GM19324 (cell line): ENCODE data around the gene C2CD4D.

Source experiments
- ATAC-seq: cut with Tn5 transposase; IDR thresholded peaks from one replicate; pipeline ENCODE4 v1.9.1; 2021; ENCODE audit warnings: mild to moderate bottlenecking, moderate library complexity; ENCODE audit not compliant: unreplicated experiment, low FRiP score

C2CD4D gene

DNA sequence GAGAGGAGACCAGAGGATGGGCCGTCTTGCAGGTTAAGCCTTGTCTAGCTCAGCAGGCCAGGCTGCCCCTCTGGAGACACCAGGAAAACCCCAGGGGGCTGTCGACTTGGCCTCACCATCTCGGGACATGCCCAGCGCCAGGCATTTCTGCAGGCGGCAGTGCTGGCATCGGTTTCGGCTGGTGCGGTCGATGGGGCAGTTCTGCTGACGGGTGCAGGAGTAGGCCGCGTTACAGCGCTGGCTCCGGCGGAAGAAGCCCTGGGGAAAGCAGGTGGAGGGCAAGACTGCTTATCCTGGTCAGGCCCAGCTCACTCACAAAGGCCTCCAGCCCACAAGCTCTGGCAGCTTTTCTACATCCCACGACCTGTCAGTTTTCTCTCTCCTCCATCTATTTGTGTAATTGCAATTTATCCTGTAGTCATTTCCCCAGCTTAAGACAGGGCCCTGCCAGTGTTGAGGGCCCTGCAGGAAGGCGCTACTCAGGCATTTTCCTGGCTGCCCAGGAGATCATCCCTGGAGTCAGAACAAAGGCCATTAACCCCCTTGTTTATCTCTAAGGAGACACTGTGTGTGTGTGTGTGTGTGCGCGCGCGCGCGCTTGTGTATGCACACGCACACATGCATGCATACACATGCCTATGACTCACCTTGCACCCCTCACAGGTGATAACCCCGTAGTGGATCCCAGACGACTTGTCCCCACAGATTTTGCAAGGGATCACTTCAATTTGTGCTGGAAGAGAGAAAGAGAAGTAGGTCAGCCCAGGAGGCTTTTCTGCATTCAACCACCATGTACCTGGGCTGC, 22.9 kb downstream of the C2CD4D start:
- no peak for ATAC-seq

GRCh38 chr1:151815716-151816327, 23.8 kb downstream of the C2CD4D start:
- ATAC-seq: no peak

- no peak for ATAC-seq
These were observed 24.6 kb downstream of the C2CD4D start for GRCh38 chr1:151814971-151815545.

DNA sequence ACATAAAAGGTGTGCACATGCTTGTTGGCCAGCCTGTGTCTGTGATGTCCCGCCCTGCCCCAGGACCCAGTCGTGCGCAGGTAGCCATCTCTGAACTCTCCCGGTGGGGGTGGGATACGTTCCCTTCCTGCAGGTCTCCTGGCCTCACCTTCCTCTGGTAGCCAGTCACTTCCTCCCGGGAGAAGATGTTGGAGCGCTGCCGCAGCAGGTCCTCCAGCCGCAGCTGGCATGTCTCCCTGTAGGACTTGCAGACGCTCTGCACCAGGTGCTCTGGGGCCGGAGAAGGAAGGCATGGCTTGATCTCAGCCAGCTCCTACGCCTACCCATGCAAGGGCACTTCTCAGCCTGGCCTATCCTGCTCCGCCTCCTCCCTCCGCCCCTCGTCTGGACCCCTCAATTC, 25.2 kb downstream of the C2CD4D start:
- no peak for ATAC-seq

DNA sequence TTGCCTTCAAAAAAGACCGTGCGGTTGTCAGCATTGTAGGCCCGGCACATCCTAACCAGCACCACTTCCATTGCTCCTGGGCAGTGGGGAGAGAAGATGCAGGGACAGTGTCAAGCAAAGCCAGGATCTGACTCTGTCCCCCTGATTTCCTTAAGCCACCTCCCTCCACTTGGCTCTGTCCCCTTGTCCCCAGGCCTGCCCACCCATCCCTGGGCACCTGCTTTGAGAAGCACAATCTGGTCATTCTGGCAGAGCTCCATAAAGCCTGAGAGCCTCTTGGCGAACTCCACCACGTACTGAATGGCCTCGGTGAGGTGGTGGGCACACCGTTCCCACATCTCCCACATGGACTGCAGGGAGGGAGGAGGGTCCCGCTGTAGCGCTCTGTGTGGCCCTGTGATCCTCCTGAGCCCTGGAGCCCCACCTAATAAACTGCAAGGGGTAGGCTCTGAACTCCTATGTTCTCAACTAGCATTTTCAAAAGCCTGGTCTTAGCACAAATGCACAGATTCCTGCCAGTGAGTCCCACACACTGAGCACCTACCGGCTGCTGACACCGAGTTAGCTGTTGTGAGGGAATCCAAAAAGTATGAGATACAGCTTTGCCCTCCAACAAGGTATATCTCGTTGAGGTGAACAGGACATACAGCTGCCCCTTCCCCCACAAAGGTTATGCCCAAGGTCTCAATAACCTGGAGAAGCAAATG, 26.2 kb downstream of the C2CD4D start:
- no peak for ATAC-seq

DNA sequence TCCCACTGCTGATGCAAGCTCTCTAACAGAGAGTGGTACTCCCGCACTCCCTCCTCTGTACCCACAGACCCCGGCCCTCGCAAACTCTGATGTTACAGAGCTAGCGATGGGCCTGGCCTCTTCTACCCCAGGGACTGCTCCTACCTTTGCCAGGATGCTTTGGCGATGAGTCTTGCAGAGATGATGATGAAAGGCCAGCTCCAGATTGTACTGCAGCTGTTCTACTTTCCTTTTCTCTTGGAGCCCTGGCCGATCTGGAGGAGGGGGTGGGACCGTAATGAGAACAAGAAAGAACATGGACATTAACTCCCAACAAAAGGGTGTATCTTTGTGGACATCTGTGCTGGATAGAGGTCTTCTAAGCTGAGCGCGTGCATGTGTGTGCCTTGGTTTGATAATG, 28.4 kb downstream of the C2CD4D start:
- ATAC-seq: no peak

DNA sequence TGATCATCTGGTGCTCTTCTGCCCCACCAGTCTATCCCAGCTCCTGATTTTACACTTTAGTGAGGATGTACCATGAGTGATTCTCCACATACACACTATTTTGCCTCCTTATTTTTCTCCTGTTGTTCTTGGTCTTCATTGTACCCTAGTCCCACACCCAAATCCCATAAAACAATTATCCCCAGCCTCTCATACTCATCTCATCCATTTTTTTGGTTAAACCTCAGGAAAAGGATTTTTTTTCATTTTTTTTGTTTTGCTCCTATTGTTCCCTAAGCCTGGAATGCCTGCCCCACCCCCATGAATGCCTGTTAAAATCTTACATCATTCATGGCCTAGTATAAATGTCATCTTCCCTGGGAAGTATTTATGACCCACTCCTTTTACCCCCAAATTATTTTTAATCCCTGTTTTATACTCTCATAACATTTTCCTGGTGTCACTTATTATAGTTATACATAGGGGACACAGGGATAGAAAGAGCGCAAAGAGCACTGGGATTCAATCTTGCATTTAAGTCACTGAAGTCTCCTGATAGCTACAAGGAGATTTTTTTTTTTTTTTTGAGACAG, 29.5 kb downstream of the C2CD4D start:
- no peak for ATAC-seq

- no peak for ATAC-seq
These were observed 30.2 kb downstream of the C2CD4D start for GRCh38 chr1:151809290-151809984.

DNA sequence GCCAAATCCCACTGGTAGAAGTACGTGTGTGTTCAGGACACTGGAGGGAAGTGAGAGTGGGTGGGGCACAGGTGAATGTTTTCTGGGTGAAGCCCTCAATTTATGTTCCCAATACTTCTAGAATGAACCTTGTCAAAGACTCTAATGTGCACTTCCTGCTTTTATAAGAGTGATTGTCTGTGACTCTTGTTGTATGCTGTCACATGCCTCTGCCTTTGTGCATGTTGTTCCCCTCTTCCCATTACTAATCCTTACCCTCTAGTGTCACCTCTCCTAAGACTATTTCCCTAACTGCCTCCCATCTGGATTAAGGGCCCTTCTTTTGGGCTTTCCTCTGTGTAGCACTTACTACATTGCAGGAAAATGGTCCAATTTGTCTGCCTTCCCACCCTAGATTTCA, 31.9 kb downstream of the C2CD4D start:
- no peak for ATAC-seq

DNA sequence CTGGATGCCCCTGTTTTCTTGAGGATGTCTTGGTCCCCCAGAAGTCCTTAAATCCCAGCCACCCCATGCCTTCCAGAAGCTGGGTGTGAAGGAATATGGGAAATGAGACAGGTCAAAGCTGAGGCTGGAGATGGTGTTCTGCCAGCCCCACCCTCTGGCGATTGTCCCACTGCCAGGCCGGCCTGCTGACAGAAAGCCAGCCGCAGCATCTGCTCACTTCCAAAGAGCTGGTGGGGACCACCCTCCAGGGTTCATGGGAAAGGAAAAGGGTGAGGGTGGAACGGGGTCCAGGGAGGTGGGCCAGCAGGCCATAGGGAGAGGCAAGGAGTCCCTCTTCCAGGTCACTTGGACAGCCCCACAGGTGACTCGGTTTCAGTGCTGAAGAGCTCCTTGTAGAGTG, 32.5 kb downstream of the C2CD4D start:
- no peak for ATAC-seq

DNA sequence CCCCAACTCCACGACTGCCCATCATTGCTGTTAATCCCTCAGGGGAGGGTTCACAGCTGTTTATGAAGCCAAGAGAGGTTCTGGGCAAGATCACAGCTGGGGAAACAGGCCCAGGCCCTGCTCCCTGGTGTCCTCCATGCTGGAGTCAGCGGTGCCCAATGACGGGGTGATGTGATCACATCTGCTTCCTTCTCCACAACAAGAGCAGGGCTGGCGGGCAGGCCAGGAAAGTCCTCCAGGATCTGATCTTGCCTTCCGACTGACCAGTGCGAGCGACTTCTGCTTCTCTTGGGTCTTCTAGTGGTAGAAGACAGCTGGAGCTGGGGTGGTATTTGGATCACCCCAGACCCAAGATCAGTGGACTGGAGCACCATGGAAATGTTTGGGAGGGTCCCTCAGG, 33.5 kb downstream of the C2CD4D start:
- ATAC-seq: no peak

GRCh38 chr1:151805066-151805820, 34.4 kb downstream of the C2CD4D start, which contains the start of gene LINGO4:
TSS of gene LINGO4 (minus strand) at chr1:151805419. CDS start at chr1:151802704, 2,715 bp downstream.
- no peak for ATAC-seq

DNA sequence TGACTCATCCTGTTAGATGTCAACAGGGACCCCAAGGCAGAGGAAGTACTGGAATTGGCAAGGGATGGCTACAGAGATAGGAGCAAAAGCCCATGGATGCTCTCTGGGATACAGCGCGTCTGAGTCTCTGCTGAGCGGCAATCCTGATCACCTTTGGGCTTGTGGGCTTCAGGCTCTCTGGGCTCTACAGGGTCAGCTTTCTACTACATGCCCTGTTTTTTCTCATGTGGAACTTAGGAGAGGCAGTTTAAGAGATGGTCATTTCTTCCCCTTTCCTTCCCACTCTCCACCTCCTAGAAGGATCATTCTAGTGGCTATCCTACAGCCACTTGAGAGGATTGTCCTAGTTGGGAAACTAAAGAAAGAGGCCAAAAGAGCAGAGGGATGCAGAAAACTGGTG, 35.7 kb downstream of the C2CD4D start:
- ATAC-seq: no peak

GRCh38 chr1:151803164-151803563, 36.5 kb downstream of the C2CD4D start:
- no peak for ATAC-seq

DNA sequence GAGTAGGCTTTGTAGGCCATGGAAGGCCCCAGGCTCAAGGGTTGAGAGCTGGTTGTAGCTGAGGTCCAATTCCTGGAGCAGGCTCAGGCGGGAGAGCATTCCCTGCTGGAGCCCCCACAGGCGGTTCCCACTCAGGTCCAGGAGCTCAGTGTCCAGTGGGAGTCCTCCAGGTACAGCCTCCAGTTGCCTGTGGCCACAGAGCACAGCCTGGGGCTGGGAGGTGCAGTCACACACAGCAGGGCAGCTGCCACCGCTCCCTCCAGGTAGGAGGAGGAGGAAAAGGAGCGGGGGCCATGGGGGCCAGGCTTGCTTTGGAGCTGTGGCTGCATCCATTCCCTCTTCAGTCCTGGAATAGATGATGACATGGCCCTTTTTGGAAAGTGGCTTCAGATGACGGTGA, 37.2 kb downstream of the C2CD4D start:
- ATAC-seq: no peak

DNA sequence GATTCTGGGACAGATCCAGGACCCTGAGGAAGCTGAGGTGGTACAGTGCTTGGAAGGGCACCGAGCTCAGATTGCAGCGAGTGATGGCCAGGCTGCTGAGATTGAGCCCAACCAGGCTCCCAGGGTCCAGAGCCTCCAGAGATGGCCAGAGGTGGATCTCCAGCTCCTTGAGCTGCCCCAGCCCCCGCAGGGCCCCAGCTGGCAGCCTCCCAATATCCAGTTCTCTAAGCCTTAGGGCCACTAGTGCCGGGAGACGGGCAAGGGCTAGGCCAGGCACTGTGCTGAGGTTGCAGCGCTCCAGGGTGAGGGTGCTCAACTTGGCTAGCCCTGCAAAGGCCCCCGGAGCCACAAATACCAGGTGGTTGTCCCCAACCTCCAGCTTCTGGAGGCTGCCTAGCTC, 37.8 kb downstream of the C2CD4D start:
- ATAC-seq: no peak

DNA sequence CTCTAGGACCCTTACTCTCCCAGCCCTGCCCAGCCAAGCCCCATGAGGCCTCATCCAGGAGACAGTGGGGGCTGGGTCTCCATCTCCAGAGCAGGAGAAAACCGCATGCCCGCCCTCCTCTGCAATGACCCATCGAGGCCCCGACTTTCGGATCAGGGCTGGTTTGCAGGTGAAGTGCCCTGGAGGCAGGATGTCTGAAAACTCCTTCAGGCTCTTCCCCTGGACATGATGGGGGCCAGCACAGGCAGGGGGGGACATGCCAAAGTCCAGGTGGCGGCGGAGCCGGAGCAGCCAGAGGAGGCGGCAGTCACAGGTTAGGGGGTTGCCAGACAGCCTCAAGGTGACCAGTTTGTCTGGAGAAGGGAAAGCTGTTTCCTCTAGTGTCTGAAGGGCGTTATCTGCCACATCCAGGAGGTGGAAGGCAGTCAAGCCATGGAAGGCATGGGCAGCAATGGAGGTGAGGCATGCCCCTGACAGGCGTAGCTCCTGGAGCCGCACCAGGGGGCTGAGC, 38.3 kb downstream of the C2CD4D start:
- ATAC-seq: no peak

DNA sequence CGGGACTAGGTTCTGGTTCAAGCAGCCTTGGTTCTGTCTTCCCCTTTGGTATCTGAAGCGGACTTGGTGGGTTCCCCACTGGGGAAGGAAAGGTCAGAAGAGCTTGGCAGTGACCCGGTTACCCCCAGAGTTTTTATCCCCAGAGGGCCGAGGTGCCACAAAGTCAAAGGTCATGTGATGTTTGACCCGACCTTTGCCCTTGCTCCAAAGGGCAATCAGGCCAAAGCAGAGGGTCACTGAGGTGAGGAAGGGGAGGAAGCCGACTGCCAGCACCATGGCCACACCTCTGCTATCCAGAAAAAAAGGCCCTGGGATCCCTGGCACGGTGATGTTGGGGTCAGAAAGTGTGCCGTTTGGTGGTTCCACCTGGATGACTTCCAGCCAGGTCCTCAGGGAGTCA, 38.8 kb downstream of the C2CD4D start:
- no peak for ATAC-seq
